Measurements from ENCODE around the gene ADGRF3.
"Not testable (repeated sequence)": the region's sequence is repeated elsewhere in the genome, so short reads cannot be mapped to it uniquely, and the experiment has no call there.

GRCh38 chr2:26329083-26329482 lies 17.5 kb downstream of the ADGRF3 start:
- TF ChIP-seq REST (IDR thresholded peaks at IDR 0.05; ENCODE audit: insufficient read depth in 1 of 2, low read depth in 2 of 2, low read length in 1 of 2); POLR2AphosphoS5 (IDR thresholded peaks at IDR 0.05; ENCODE audit: low read depth, low read length); SIN3A (IDR thresholded peaks at IDR 0.05; ENCODE audit: borderline replicate concordance, insufficient read depth, low read depth, low read length); TCF7L2 (IDR thresholded peaks at IDR 0.05; ENCODE audit: low read depth, low read length): not testable (repeated sequence)
- TF ChIP-seq, protein P1, sequence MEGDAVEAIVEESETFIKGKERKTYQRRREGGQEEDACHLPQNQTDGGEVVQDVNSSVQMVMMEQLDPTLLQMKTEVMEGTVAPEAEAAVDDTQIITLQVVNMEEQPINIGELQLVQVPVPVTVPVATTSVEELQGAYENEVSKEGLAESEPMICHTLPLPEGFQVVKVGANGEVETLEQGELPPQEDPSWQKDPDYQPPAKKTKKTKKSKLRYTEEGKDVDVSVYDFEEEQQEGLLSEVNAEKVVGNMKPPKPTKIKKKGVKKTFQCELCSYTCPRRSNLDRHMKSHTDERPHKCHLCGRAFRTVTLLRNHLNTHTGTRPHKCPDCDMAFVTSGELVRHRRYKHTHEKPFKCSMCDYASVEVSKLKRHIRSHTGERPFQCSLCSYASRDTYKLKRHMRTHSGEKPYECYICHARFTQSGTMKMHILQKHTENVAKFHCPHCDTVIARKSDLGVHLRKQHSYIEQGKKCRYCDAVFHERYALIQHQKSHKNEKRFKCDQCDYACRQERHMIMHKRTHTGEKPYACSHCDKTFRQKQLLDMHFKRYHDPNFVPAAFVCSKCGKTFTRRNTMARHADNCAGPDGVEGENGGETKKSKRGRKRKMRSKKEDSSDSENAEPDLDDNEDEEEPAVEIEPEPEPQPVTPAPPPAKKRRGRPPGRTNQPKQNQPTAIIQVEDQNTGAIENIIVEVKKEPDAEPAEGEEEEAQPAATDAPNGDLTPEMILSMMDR (IDR thresholded peaks at IDR 0.05), result not testable (repeated sequence)
